GM23248 (cell line): Measurements from ENCODE around the gene LPAR1. TPM values are rescaled to one million over a fixed set of nuclear protein-coding genes. Genes with fewer than 3 reads are reported as not detected.

Experiments used
- DNase-seq: peaks from one replicate; pipeline ENCODE4 v3.0.0-alpha.2; 2015
- H2AFZ ChIP-seq: fragments of 200-600 bp; sonication (generic); 2 replicates; pipeline ENCODE4 v1.6.1; 2016; ENCODE audit warnings: antibody characterized with exemption
- H3F3A ChIP-seq: fragments of 200-600 bp; sonication (generic); 2 replicates; pipeline ENCODE4 v1.6.1; 2016; ENCODE audit warnings: mild to moderate bottlenecking, antibody characterized with exemption, mixed run types; ENCODE audit not compliant: insufficient read depth
- H3K27ac ChIP-seq: fragments of 200-600 bp; sonication (generic); 2 replicates; pipeline ENCODE4 v1.5.1; 2016; ENCODE audit warnings: mild to moderate bottlenecking
- H3K27me3 ChIP-seq: fragments of 200-600 bp; sonication (generic); replicated peaks from 2 replicates; pipeline ENCODE4 v1.6.1; 2016; ENCODE audit warnings: mild to moderate bottlenecking; ENCODE audit not compliant: insufficient read depth
- H3K36me3 ChIP-seq: fragments of 200-600 bp; sonication (generic); 2 replicates; pipeline ENCODE4 v1.6.1; 2016; ENCODE audit warnings: low read depth, mild to moderate bottlenecking
- H3K4me1 ChIP-seq: fragments of 200-600 bp; sonication (generic); 2 replicates; pipeline ENCODE4 v1.6.1; 2016; ENCODE audit warnings: mild to moderate bottlenecking; ENCODE audit not compliant: insufficient read depth
- H3K4me2 ChIP-seq: fragments of 200-600 bp; sonication (generic); one replicate; pipeline ENCODE4 v1.6.1; 2016; ENCODE audit warnings: mild to moderate bottlenecking; ENCODE audit not compliant: unreplicated experiment
- H3K4me3 ChIP-seq: fragments of 200-600 bp; sonication (generic); 2 replicates; pipeline ENCODE4 v1.5.1; 2016; ENCODE audit warnings: mild to moderate bottlenecking
- H3K79me2 ChIP-seq: fragments of 200-600 bp; sonication (generic); 2 replicates; pipeline ENCODE4 v1.6.1; 2016; ENCODE audit warnings: mild to moderate bottlenecking; ENCODE audit not compliant: insufficient read depth
- H3K9ac ChIP-seq: fragments of 200-600 bp; sonication (generic); 2 replicates; pipeline ENCODE4 v1.6.1; 2016; ENCODE audit warnings: mild to moderate bottlenecking
- H3K9me2 ChIP-seq: fragments of 200-600 bp; sonication (generic); 2 replicates; pipeline ENCODE4 v1.6.1; 2016; ENCODE audit warnings: mixed run types, mild to moderate bottlenecking, moderate library complexity; ENCODE audit not compliant: insufficient read depth
- H3K9me3 ChIP-seq: fragments of 200-600 bp; sonication (generic); one replicate; pipeline ENCODE4 v1.6.1; 2017; ENCODE audit warnings: low read depth
- H4K20me1 ChIP-seq: fragments of 200-600 bp; sonication (generic); 2 replicates; pipeline ENCODE4 v1.6.0; 2016; ENCODE audit not compliant: insufficient read depth
- EZH2 ChIP-seq: fragments of 200-600 bp; sonication (generic); IDR thresholded peaks from 2 replicates; pipeline ENCODE4 v1.6.1; 2018; ENCODE audit warnings: antibody characterized with exemption, mild to moderate bottlenecking; ENCODE audit not compliant: insufficient read depth, poor library complexity, severe bottlenecking
- EZH2phosphoT487 ChIP-seq: fragments of 200-600 bp; sonication (generic); IDR thresholded peaks from 2 replicates; pipeline ENCODE4 v1.6.1; 2018; ENCODE audit warnings: antibody characterized with exemption, moderate library complexity, mild to moderate bottlenecking, low read depth; ENCODE audit not compliant: insufficient read depth
- WGBS, 2 experiments: methylation state at CpG; one replicate each; pipeline ENCODE4 v1.1.6; 2015 to 2017; ENCODE audit warnings: low lambda C conversion rate in 2 of 2, low coverage in 1 of 2; ENCODE audit errors: missing lambda C conversion rate in 2 of 2; 5-methylcytosine and 5-hydroxymethylcytosine counted together
- in situ Hi-C: fragments of 300-500 bp; cut with MboI; formaldehyde crosslinking; loops from 2 replicates; pipeline ENCODE4 v1.15.0; 2020
- polyA plus RNA-seq: library from polyadenylated mRNA; unstranded; fragments of >200 nt; fragmentation: Nextera tagmentation; extraction: Ambion mirVana; gene quantifications from 2 replicates; pipeline ENCODE4 v1.2.1, GENCODE V29; 2016
- total RNA-seq: library from RNA; depleted of rRNA; stranded (reverse); fragments of >200 nt; shearing (Covaris generic); gene quantifications from 2 replicates; pipeline ENCODE4 v1.2.3, GENCODE V29; 2014

LPAR1 gene
- total and polyA plus RNA-seq, 2 experiments from 2014 or later: 40.1 to 90.8 TPM

DNA sequence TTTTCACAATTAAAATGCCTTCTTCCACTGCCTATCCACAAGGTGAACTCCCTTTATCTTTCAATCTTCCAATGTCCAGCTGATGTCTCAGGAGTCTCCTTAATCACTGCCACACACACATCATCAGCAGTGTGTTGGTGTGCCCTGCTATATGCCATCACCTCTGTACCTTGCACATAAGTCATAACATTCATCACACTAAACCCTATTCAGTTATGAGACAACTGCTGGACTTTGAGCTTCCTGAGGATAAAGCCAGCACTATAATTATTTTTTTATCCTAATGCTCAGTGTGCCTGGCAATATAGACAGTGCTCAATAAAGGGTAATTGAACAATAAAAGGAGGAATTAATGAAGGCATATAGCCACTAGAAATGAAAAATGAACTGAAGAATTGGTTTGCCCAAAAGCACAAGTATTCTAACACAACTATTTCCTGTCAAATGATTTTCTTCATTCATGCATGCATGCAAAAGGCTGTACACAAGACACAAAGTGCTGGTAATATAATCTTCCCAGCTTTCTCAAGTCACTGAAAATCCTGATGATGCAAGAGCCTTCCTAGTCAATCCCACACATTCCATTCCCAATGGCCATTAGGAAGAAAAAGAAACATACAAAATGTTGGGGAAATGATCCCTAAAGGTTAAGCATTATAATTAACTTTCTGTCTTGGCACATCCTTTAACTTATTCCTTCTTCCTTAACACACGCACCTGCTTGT lies 32.4 kb downstream of the LPAR1 start:
- H3K4me1 ChIP-seq: peaks cover 6% of the 10 kb centered on the region; the same call in 1 of the 2 replicates
- no peaks in the 10 kb centered on the region for H3K27me3 ChIP-seq
- 91 to 100% methylated on average over 1 of the region's 1 CpG for WGBS, 2 experiments
- no peaks in the 10 kb centered on the region for H4K20me1 ChIP-seq
- no peak overlapping the region for H3K4me3 ChIP-seq
- H3K9me3 ChIP-seq: no peaks in the 10 kb centered on the region
- H3K27ac ChIP-seq: no peak overlapping the region
- 0 out of 2 replicates have a peak, but pooled peaks cover 7% of the 10 kb centered on the region for H3F3A ChIP-seq
- no peak for DNase-seq
- no peak overlapping the region for H2AFZ ChIP-seq
- H3K9ac ChIP-seq: no peak overlapping the region
- no peak overlapping the region for H3K4me2 ChIP-seq
- 0 out of 2 replicates have a peak, but pooled peaks cover 7% of the 10 kb centered on the region for H3K36me3 ChIP-seq
- no peaks in the 10 kb centered on the region for H3K9me2 ChIP-seq
- in situ Hi-C loops: no loop called here
- no peak for TF ChIP-seq EZH2
- no peak for TF ChIP-seq EZH2phosphoT487
- peaks cover 99% of the 10 kb centered on the region for H3K79me2 ChIP-seq

DNA sequence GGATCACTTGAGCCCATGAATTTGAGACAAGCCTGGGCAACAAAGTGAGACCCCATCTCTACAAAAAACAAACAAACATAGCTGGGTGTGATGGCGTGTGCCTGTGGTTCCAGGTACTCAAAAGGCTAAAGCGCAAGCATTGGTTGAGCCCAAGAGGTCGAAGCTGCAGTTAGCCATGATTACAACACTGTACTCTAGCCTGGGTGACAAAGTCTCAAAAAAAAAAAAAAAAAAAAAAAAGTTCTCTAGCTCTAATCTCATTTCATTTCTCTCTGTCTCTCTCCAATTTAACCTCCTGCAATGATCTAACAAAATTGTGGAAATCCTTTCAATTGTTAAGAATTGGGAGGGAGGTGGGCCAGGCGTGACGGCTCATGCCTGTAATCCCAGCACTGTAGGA lies 33.3 kb downstream of the LPAR1 start:
- no peaks in the 10 kb centered on the region for H3K9me3 ChIP-seq
- H4K20me1 ChIP-seq: no peaks in the 10 kb centered on the region
- H3K27ac ChIP-seq: no peak overlapping the region
- H3K79me2 ChIP-seq: peaks cover 99% of the 10 kb centered on the region
- WGBS, 2 experiments: 98 to 100% methylated on average over 5 of the region's 5 CpGs
- H3K9ac ChIP-seq: no peak overlapping the region
- H3K27me3 ChIP-seq: no peaks in the 10 kb centered on the region
- no peak overlapping the region for H3K4me3 ChIP-seq
- no peak overlapping the region for H3K4me2 ChIP-seq
- TF ChIP-seq EZH2 (no peak), EZH2phosphoT487 (no peak)
- H3K4me1 ChIP-seq: peaks cover 6% of the 10 kb centered on the region; the same call in 1 of the 2 replicates
- H2AFZ ChIP-seq: no peak overlapping the region
- no peaks in the 10 kb centered on the region for H3K9me2 ChIP-seq
- DNase-seq: no peak
- H3F3A ChIP-seq: 0 out of 2 replicates have a peak, but pooled peaks cover 4% of the 10 kb centered on the region
- in situ Hi-C loops: no loop called here
- H3K36me3 ChIP-seq: 0 out of 2 replicates have a peak, but pooled peaks cover 7% of the 10 kb centered on the region

DNA sequence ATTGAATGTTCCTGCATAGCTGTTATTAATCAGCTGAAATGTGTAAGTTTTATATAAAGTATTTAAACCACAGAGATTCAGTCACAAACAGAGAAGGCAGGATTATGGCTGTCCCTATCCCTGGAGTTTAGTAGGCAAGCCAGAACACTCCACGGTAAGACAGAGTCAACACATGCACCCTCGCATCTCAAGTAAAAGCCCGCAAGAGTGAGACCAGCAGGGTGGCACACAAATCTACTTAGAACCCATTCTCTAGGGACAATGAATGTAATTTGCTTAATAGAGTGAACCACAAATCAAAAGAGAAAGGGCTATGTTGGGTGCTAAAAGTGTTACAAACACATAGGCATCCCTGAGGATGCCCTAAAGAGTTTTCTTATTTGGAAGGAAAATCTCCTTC lies 35.1 kb downstream of the LPAR1 start:
- Histone ChIP-seq H3K79me2 (peaks cover 100% of the 10 kb centered on the region), H3F3A (0 out of 2 replicates have a peak, but pooled peaks cover 4% of the 10 kb centered on the region), H4K20me1 (no peaks in the 10 kb centered on the region), H3K4me2 (no peak overlapping the region), H3K27ac (no peak overlapping the region), H2AFZ (no peak overlapping the region), H3K9ac (no peak overlapping the region), H3K9me2 (no peaks in the 10 kb centered on the region), H3K27me3 (no peaks in the 10 kb centered on the region), H3K4me3 (no peak overlapping the region), H3K4me1 (peaks cover 13% of the 10 kb centered on the region), H3K9me3 (no peaks in the 10 kb centered on the region), H3K36me3 (0 out of 2 replicates have a peak, but pooled peaks cover 7% of the 10 kb centered on the region)
- in situ Hi-C loops: no loop called here
- TF ChIP-seq EZH2phosphoT487 (no peak), EZH2 (no peak)
- 76 to 77% methylated on average over 3 of the region's 3 CpGs for WGBS, 2 experiments
- DNase-seq: no peak

DNA sequence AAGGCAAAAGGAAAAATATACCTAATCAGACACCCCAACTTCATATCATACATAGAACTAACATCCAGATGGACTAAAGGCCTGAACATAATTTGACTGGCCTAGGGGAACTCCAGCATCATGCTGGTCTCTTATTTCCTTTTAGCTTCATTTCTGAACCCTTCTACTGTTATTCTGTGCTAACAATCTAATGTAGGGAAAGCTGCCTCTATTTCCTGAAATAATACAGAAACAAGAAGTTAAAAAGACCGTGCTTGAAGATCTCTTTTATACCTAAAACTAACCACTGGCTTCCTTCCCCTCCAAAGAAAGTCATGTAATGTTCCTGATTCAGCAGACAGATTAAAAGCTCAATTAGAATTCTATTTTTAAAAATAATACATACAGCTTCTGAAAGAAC lies 36.7 kb downstream of the LPAR1 start:
- Histone ChIP-seq H3K4me2 (no peak overlapping the region), H3K9me2 (no peaks in the 10 kb centered on the region), H3K9ac (no peak overlapping the region), H3K36me3 (0 out of 2 replicates have a peak, but pooled peaks cover 7% of the 10 kb centered on the region), H2AFZ (no peak overlapping the region), H3K9me3 (no peaks in the 10 kb centered on the region), H4K20me1 (no peaks in the 10 kb centered on the region), H3K4me3 (no peak overlapping the region), H3K27me3 (no peaks in the 10 kb centered on the region), H3K79me2 (peaks cover 100% of the 10 kb centered on the region), H3F3A (0 out of 2 replicates have a peak, but pooled peaks cover 16% of the 10 kb centered on the region), H3K27ac (no peak overlapping the region), H3K4me1 (peaks cover 30% of the 10 kb centered on the region)
- WGBS, 2 experiments: 37 to 54% methylated on average over 1 of the region's 1 CpG
- in situ Hi-C loops: no loop called here
- TF ChIP-seq EZH2phosphoT487: no peak
- no peak for TF ChIP-seq EZH2
- DNase-seq: no peak
